Liver (tissue), 3 donors: ENCODE data around the gene SKOR1.

ENCODE experiments used
- CTCF ChIP-seq: fragments of 150-350 bp; IDR thresholded peaks from 2 replicates; pipeline ENCODE4 v1.5.1; 2017; ENCODE audit warnings: improper control_type of control experiment, low read depth, low read length; ENCODE audit not compliant: missing input control
- EGR1 ChIP-seq, 2 donors: IDR thresholded peaks; 2 replicates each; pipeline ENCODE4 v1.6.1; 2016 to 2018; ENCODE audit warnings: antibody characterized with exemption in 2 of 2, low read depth in 2 of 2
- FOXA1 ChIP-seq: IDR thresholded peaks from 2 replicates; pipeline ENCODE4 v1.6.1; 2016; ENCODE audit warnings: antibody characterized with exemption
- RAD21 ChIP-seq, 2 donors: IDR thresholded peaks; 2 replicates each; pipeline ENCODE4 v1.6.1; 2016; ENCODE audit warnings: antibody characterized with exemption in 2 of 2, mild to moderate bottlenecking in 2 of 2
- REST ChIP-seq: IDR thresholded peaks from 2 replicates; pipeline ENCODE4 v1.6.1; 2016; ENCODE audit warnings: antibody characterized with exemption, mild to moderate bottlenecking
- donor health status: healthy.
- donor health status: healthy.

- TF ChIP-seq CTCF (peak; percentile 90), EGR1 (IDR thresholded peaks at IDR 0.05; ENCODE audit: low read depth in 2 of 2) (no peak), RAD21 (IDR thresholded peaks at IDR 0.05) (peak; percentile 98), FOXA1 (no peak), REST (no peak)
Observed at GRCh38 chr15:67863442-67863987, 38.2 kb downstream of the SKOR1 start.
